Endothelial cell of umbilical vein (primary cell): ENCODE measurements around the gene RNLS. TPM values are rescaled to one million over a fixed set of nuclear protein-coding genes. Genes with fewer than 3 reads are reported as not detected.

ENCODE experiments used
- BruUV-seq: library from RNA; stranded (reverse); fragments of 400-500 nt; replicated peaks from 2 replicates; lab custom pipeline; 2021; lab: Mats Ljungman, UMichigan
- CTCF ChIA-PET: fragments of 300-600, 350-600 bp; sonication (Branson Sonifier 250); formaldehyde crosslinking; loops from one replicate; lab custom pipeline; 2021; ENCODE audit warnings: antibody characterized with exemption, inconsistent platforms; lab: Charles Lee
- POLR2A ChIA-PET: fragments of 300-600, 350-600 bp; sonication (Branson Sonifier 250); formaldehyde crosslinking; loops from one replicate; lab custom pipeline; 2021; ENCODE audit warnings: antibody characterized with exemption, inconsistent platforms; lab: Charles Lee
- DNase-seq: peaks from one replicate; pipeline ENCODE4 v3.0.0-alpha.2; 2011; ENCODE audit warnings: low read depth, low spot score
- FAIRE-seq: peaks from 2 replicates; lab custom pipeline; 2011; peaks lifted over from hg19 to GRCh38; lab: Jason Lieb, UNC
- H2AFZ ChIP-seq: 2 replicates; pipeline ENCODE4 v1.6.0; 2012; ENCODE audit warnings: low read depth, low read length, control low read depth, inconsistent platforms
- H3K27ac ChIP-seq: 2 replicates; pipeline ENCODE4 v1.5.1; 2011; ENCODE audit warnings: low read depth, mild to moderate bottlenecking, control low read depth, low read length, moderate library complexity; ENCODE audit not compliant: insufficient read depth
- H3K27me3 ChIP-seq, 2 experiments: 2 replicates each; pipeline versions ENCODE4 v1.6.0 to v1.6.1; 2011; ENCODE audit warnings: low read length in 2 of 2, mixed read lengths in 1 of 2; ENCODE audit not compliant: control insufficient read depth in 2 of 2, insufficient read depth in 2 of 2
- H3K36me3 ChIP-seq, 2 experiments: 2 replicates in 1 of 2; 3 replicates in 1 of 2; pipeline ENCODE4 v1.5.1; 2011; ENCODE audit warnings: low read length in 2 of 2, mild to moderate bottlenecking in 1 of 2, moderate library complexity in 1 of 2; ENCODE audit not compliant: control insufficient read depth in 2 of 2, insufficient read depth in 2 of 2; ENCODE audit errors: extremely low read depth in 1 of 2
- H3K4me1 ChIP-seq: 3 replicates; pipeline ENCODE4 v1.5.1; 2011; ENCODE audit warnings: mild to moderate bottlenecking, low read length; ENCODE audit not compliant: control insufficient read depth, insufficient read depth; ENCODE audit errors: extremely low read depth
- H3K4me2 ChIP-seq: 2 replicates; pipeline ENCODE4 v1.6.1; 2011; ENCODE audit warnings: low read length, control low read depth, mixed read lengths; ENCODE audit not compliant: insufficient read depth
- H3K4me3 ChIP-seq, 3 experiments: fragments of 200-600 bp in 1 of 3; sonication (generic), shearing (Covaris generic) in 1 of 3; replicated peaks in 1 of 3; 2 replicates each; pipeline ENCODE4 v1.5.1; 2011 to 2016; ENCODE audit warnings: control low read depth in 3 of 3, low read length in 3 of 3, mild to moderate bottlenecking in 2 of 3, inconsistent platforms in 1 of 3, low read depth in 1 of 3, moderate library complexity in 1 of 3; ENCODE audit not compliant: insufficient read depth in 1 of 3
- H3K79me2 ChIP-seq: 2 replicates; pipeline ENCODE4 v1.6.0; 2012; ENCODE audit warnings: low read length, inconsistent platforms; ENCODE audit not compliant: control insufficient read depth, insufficient read depth
- H3K9ac ChIP-seq: replicated peaks from 2 replicates; pipeline ENCODE3; 2011; ENCODE audit warnings: low read length, control low read depth; ENCODE audit not compliant: insufficient read depth; ENCODE audit errors: extremely low read depth
- H3K9me1 ChIP-seq: replicated peaks from 3 replicates; pipeline ENCODE4 v1.6.0; 2011; ENCODE audit warnings: mild to moderate bottlenecking, low read length; ENCODE audit not compliant: control insufficient read depth, insufficient read depth; ENCODE audit errors: extremely low read depth
- H3K9me3 ChIP-seq: replicated peaks from 2 replicates; pipeline ENCODE4 v1.5.1; 2012; ENCODE audit warnings: low read length, inconsistent platforms; ENCODE audit not compliant: control insufficient read depth, insufficient read depth
- H4K20me1 ChIP-seq: replicated peaks from 2 replicates; pipeline ENCODE3; 2011; ENCODE audit warnings: mild to moderate bottlenecking, low read length; ENCODE audit not compliant: control insufficient read depth, insufficient read depth; ENCODE audit errors: extremely low read depth
- CTCF ChIP-seq, 2 donors: IDR thresholded peaks; 1 replicate in 1 of 2; 2 replicates in 1 of 2; pipeline ENCODE4 v1.5.1; 2011; ENCODE audit warnings: low read length in 2 of 2, mild to moderate bottlenecking in 2 of 2, moderate library complexity in 2 of 2, control low read depth in 1 of 2, inconsistent platforms in 1 of 2, low read depth in 1 of 2; ENCODE audit not compliant: insufficient read depth in 1 of 2; ENCODE audit errors: extremely low read depth in 1 of 2
- EZH2 ChIP-seq: IDR thresholded peaks from 2 replicates; pipeline ENCODE4 v1.6.1; 2012; ENCODE audit warnings: borderline replicate concordance, low read depth, mild to moderate bottlenecking, moderate library complexity, low read length, inconsistent platforms; ENCODE audit not compliant: severe bottlenecking
- FOS ChIP-seq: IDR thresholded peaks from 2 replicates; pipeline ENCODE4 v1.6.1; 2011; ENCODE audit warnings: mild to moderate bottlenecking, low read length, moderate library complexity, borderline replicate concordance; ENCODE audit not compliant: insufficient read depth
- GATA2 ChIP-seq: IDR thresholded peaks from 2 replicates; pipeline ENCODE4 v1.7.0; 2011; ENCODE audit warnings: low read depth, mild to moderate bottlenecking, moderate library complexity, mixed read lengths, low read length; ENCODE audit not compliant: insufficient read length, insufficient read depth
- JUN ChIP-seq: IDR thresholded peaks from 2 replicates; pipeline ENCODE4 v1.6.1; 2011; ENCODE audit warnings: borderline replicate concordance, low read depth; ENCODE audit not compliant: insufficient read length, insufficient read depth
- MAX ChIP-seq: IDR thresholded peaks from 2 replicates; pipeline ENCODE4 v1.6.1; 2011; ENCODE audit not compliant: insufficient read depth, insufficient read length
- MYC ChIP-seq: IDR thresholded peaks from one replicate; pipeline ENCODE4 v1.6.1; 2011; ENCODE audit warnings: mild to moderate bottlenecking, low read depth, low read length
- POLR2A ChIP-seq: IDR thresholded peaks from 2 replicates; pipeline ENCODE4 v1.6.1; 2012; ENCODE audit warnings: low read depth, mild to moderate bottlenecking, control low read depth, low read length
- POLR2AphosphoS5 ChIP-seq: IDR thresholded peaks from 2 replicates; pipeline ENCODE4 v1.6.1; 2012; ENCODE audit warnings: low read depth, mild to moderate bottlenecking, control low read depth, low read length, moderate library complexity; ENCODE audit not compliant: insufficient read depth
- dilution Hi-C: fragments of 300-500 bp; cut with MboI; formaldehyde crosslinking; loops from one replicate; pipeline ENCODE4 v1.15.0; 2019; ENCODE audit warnings: low sequenced_read_pairs; ENCODE audit not compliant: extremely low pct_ligation_motif_present
- intact Hi-C: fragments of 100-400 bp; cut with micrococcal nuclease; formaldehyde crosslinking; loops from one replicate; pipeline ENCODE4 v1.10.0; 2022
- polyA plus RNA-seq, 4 experiments: library from polyadenylated mRNA; depleted of rRNA in 3 of 4; stranded (reverse) in 3 of 4; unstranded in 1 of 4; fragments of >200 nt; gene quantifications; 2 replicates each; pipeline versions ENCODE4 v1.2.1 to v1.2.3, GENCODE V29; 2011 to 2012; ENCODE audit warnings: missing spikeins in 1 of 4
- total RNA-seq: library from RNA; stranded (reverse); gene quantifications from 2 replicates; pipeline ENCODE4 v1.2.3, GENCODE V29; 2021

Gene RNLS
- total and polyA plus RNA-seq, 2 donors (not counting 3 experiments of a cell fraction or from before 2014, with no cell fraction given), result 2.5 to 4.6 TPM

GRCh38 chr10:88423732-88424131, 159.4 kb downstream of the RNLS start:
- no peak for TF ChIP-seq MYC
- no peak for TF ChIP-seq FOS
- no peak for TF ChIP-seq POLR2AphosphoS5
- TF ChIP-seq GATA2, result no peak
- TF ChIP-seq JUN, result no peak
- no peak for TF ChIP-seq CTCF (IDR thresholded peaks at IDR 0.05; ENCODE audit: extremely low read depth in 1 of 2, insufficient read depth in 1 of 2, low read depth in 1 of 2, low read length in 2 of 2)
- no peak for TF ChIP-seq POLR2A
- TF ChIP-seq MAX, result no peak
- no peak for TF ChIP-seq EZH2
- no peak overlapping the region for H3K9ac ChIP-seq
- intact Hi-C loops (no loop called here), dilution Hi-C loops (no loop called here)
- no peak overlapping the region for H3K4me2 ChIP-seq
- POLR2A ChIA-PET, result no interaction called here
- DNase-seq (no peak), FAIRE-seq (no peak)
- no peak overlapping the region for H3K4me3 ChIP-seq
- no peaks in the 10 kb centered on the region for H3K79me2 ChIP-seq
- no peaks in the 10 kb centered on the region for H4K20me1 ChIP-seq
- CTCF ChIA-PET, result no interaction called here
- no peak overlapping the region for H2AFZ ChIP-seq
- no peaks in the 10 kb centered on the region for H3K9me3 ChIP-seq
- H3K4me1 ChIP-seq, result no peaks in the 10 kb centered on the region
- no peak overlapping the region for H3K27ac ChIP-seq
- H3K36me3 ChIP-seq, result no peaks in the 10 kb centered on the region
- no TSS peak for BruUV-seq
- no peaks in the 10 kb centered on the region for H3K9me1 ChIP-seq
- no peaks in the 10 kb centered on the region for H3K27me3 ChIP-seq
